DMS 273 (cell line): ENCODE results near the gene EIF2D.
"Not testable (repeated sequence)": the region's sequence is repeated elsewhere in the genome, so short reads cannot be mapped to it uniquely, and the experiment has no call there.

ENCODE experiments used
- DNase-seq: peaks from one replicate; lab custom pipeline; 2025; ENCODE audit not compliant: unreplicated experiment; lab: John Stamatoyannopoulos, UW

The EIF2D gene

GRCh38 chr1:206612129-206612876, at the start of gene EIF2D:
TSS of gene EIF2D (minus strand) at chr1:206612465. CDS start at chr1:206612342, 123 bp downstream.
- DNase-seq, result peak; percentile 98

- DNase-seq, result peak; percentile 10
These were observed 49.0 kb upstream of the EIF2D start for GRCh38 chr1:206661161-206661820.

GRCh38 chr1:206660136-206660535, 47.9 kb upstream of the EIF2D start:
- DNase-seq, result no peak

GRCh38 chr1:206658981-206659273, 46.7 kb upstream of the EIF2D start:
- no peak for DNase-seq

- peak; percentile 60 for DNase-seq
These were observed 46.2 kb upstream of the EIF2D start for GRCh38 chr1:206658264-206658980.

GRCh38 chr1:206657751-206658150, 45.5 kb upstream of the EIF2D start:
- no peak for DNase-seq

GRCh38 chr1:206656936-206657335, 44.7 kb upstream of the EIF2D start:
- no peak for DNase-seq

GRCh38 chr1:206655471-206655882, 43.2 kb upstream of the EIF2D start:
- DNase-seq, result peak; percentile 78

GRCh38 chr1:206654828-206655227, 42.6 kb upstream of the EIF2D start:
- DNase-seq, result no peak

- no peak for DNase-seq
These were observed 41.6 kb upstream of the EIF2D start for GRCh38 chr1:206653715-206654459.

GRCh38 chr1:206651958-206652890, 40.0 kb upstream of the EIF2D start:
- peak; percentile 29 for DNase-seq

- DNase-seq, result no peak
These were observed 38.7 kb upstream of the EIF2D start for GRCh38 chr1:206651014-206651413.

- DNase-seq, result peak; percentile 42
These were observed 37.1 kb upstream of the EIF2D start for GRCh38 chr1:206649261-206649921.

- no peak for DNase-seq
These were observed 35.0 kb upstream of the EIF2D start for GRCh38 chr1:206647224-206647623.

GRCh38 chr1:206646504-206646903, 34.2 kb upstream of the EIF2D start:
- DNase-seq, result no peak

GRCh38 chr1:206643118-206643698, 30.9 kb upstream of the EIF2D start:
- no peak for DNase-seq

GRCh38 chr1:206642074-206642473, 29.8 kb upstream of the EIF2D start:
- not testable (repeated sequence) for DNase-seq

- DNase-seq, result no peak
These were observed 25.3 kb upstream of the EIF2D start for GRCh38 chr1:206637605-206638004.

GRCh38 chr1:206636671-206637070, 24.4 kb upstream of the EIF2D start:
- no peak for DNase-seq
